ENCODE results near the gene PTPRJ. TPM values are rescaled to one million over a fixed set of nuclear protein-coding genes. Genes with fewer than 3 reads are reported as not detected.
A peak's percentile ranks its signal among the peaks of the same experiment; 100 is the strongest.

PTPRJ gene
- polyA plus RNA-seq, 5 donors, result 11.4 to 16.6 (median 13.4) TPM

DNA sequence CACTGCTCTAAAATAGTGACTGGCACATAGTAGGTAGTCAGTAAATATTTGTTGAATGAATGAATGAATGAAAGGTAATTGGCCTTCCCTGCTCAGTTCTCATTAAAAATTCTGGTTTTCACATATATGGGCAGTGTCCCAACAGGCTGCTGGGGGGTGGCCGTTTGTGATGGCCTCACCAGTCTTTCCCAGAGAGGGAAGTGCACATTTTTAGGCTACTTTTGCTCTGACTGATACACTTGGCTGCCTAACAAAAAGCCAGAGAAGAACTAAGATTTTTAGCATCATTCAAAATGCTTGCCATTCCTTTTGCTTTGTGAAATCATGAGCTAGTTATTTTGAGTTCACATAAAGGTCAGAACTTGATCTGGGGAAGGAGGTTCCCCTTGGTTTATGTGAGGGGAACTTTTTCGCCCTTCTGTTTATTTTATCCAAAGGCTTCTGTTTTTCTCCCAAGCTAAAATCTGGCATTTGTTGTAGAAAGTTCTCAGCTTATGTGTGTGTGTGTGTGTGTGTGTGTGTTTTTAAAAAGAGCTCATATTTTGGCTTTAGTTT lies 83.1 kb downstream of the PTPRJ start:
- peak; percentile 72 to 81 for DNase-seq

DNA sequence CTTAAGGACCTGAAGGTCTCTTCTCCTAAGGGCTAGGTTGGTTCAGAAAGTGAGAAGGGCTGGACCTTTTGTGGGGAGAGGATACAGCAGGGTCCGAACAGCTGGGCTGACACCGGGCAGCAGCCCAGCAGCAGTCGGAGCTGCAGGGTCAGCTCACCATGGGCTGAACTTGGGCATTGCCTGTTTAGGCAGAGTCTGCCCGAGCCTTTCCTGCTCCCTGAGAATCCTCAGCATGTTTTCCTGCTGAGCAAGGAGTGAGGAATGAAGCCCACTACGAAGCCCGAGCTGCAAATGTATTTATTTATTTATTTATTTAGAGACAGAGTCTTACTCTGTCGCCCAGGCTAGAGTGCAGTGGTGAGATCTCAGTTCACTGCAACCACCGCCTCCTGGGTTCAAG lies 83.9 kb downstream of the PTPRJ start:
- DNase-seq, result no peak

DNA sequence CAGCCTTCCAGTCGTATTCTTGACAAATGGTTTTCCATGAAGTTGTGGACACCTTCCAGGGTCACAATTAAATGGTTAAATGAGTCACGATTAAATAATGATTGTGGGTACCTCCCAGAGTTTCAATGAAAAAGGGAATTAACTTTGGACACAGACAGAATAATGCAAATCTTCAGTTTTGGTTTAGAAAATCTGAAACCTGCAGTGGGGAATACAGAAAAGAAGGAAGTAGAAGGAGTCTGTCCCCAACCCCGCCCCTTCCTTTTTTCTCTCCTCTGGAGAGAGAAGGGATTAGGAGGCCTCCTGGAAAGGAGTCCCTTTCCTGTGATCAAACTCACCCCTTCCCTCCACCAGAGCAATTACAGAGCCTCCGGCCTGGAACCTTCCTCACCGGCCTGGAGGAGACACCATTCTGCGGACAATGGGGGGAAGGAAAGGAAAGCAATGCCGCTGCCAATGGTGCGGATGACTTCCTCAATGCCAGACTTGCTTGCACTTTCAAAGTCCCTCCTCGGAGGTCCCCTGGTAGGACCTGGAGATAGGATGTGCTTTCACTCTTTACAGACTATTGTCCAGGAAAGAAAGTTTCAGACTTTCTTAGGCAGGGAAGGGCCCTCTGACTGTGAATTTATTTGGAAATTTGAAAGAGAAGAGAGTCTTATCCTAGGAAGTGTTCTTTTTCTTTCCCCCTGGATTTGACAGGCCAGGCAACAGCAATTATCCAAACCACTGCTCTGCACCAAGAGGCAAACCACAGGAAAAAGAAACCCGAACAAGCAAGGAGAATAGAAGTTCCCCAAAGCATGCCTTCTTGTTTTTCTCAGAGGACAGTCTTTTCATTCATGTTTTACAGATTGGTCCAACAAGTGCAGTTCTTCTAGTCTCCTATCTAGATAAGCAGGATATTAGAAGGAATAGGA lies 86.8 kb downstream of the PTPRJ start:
- DNase-seq, result no peak

DNA sequence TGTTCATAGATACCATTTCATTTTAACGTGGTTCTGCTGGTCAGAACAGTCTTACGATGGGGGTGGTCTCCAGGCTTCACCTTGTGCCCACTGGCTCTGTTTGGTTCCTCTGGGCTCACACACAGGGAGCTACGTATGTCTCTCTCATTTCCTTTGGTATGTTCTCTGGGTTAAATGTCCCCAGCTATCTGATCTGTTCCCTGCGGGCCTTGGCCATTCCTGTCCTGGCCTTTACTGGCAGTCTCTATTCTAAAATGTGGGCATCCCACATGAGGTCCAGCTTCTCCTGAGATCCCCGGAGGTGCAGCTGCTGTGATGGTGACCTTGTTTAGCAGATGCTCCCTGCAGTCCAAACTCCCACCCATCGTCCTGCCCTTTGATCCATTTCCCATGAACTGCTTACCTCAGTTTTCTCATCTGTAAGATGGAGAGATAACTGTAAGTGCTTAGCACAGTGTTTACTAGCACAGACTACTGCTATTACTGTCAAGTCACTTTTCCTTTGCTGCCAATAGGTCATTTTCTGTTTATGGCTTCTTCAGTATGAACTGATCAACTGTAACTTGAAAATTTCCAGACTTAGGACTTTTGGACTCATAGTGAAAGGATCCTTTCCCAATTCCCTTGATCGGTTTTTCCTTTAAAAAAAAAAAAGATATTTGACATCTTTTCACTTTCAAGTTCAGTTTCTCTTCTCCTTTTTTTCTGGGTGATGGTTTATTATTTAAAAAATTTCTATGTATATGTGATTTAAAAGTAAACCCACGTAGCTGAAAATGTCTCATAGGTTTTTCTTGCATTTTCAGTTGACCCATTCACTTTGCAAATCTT lies 92.9 kb downstream of the PTPRJ start:
- no peak for DNase-seq

DNA sequence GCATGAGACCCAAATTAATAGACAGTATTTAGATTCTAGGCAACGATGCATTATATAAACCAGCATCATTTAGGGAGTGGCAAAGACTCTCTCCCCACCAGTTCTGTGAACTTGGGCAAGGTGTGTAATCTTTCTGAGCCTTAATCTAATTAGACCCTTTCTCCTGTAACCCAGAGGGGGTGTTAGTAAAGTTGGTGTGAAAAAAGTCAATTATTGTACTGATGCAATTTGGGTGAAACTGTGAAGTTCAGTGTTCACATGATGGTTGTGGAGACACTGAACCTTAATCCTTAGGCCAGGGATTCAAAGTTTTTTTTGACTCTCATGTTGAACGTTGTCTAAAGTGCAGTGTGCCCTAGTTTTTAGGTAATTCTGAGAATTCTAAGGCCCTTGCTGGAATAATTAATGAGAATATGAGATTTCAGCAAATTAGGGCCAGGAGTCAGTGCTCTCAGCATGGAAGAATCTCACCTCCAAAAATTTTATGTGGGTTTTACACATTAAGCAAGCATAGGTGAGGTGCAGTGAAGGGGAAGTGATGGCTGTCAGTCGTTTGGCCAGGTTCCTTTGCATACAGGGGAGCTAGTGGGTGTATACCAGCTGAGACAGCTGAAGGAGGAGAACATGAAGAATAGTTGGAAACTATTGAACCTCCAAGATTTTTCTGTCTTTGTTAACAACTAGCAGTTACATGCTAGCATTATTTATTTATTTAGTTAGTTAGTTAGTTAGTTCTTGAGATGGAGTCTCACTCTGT lies 94.2 kb downstream of the PTPRJ start:
- DNase-seq, result no peak

DNA sequence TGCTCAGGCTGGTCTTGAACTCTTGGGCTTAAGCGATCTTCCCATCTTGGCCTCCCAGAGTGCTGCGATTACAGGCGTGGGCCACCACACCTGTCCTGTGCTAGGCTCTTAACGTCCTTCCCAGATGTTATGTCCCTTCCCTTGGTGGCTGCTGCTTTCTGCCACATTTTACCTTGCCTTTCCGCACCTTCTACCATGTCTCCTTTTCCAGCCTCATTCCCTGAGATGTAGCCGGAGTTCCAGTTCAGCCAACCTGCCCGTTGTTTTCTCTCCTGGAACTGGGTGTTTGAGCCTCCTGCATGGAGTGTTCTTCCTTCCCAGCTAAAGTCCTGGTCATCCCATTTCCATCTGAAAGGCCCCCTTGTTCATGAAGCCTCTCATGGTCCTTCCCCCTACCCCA lies 95.3 kb downstream of the PTPRJ start:
- no peak for DNase-seq

DNA sequence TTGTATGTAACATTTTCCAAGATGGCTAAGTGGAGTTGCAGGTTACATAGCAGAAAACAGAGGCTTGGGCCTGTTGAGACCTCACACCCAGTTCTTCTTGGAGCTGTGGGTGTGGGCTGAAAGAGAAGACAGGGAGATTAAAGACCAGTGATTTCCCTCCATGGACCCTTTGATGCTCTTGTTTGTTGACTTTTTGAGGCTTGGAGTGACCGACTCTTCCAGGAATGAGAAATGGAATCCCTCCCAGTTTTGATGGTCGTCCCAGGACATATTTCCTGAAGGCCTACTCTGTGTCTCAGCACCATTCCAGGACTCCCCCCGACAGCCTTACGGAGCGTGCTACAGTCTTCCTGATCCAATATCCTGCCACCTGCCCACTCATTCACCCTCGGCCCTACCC lies 96.9 kb downstream of the PTPRJ start:
- DNase-seq, result no peak

DNA sequence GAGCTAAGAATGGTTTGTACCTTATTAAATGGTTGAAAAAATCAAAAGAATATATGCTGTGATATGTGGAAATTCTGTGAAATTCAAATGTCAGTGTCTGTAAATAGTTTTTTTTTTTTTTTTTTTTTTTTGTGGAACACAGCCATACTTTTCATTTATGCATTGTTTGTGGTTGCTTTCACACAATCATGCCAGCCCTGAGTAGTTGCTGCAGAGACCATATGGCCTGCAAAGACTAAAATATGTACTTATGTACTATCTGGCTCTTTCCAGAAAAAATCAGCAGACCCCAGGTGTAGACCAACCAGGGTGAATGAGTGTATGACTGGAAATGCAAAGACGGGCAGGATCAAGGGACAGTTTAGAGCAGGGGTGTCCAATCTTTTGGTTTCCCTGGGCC lies 98.3 kb downstream of the PTPRJ start:
- no peak for DNase-seq

DNA sequence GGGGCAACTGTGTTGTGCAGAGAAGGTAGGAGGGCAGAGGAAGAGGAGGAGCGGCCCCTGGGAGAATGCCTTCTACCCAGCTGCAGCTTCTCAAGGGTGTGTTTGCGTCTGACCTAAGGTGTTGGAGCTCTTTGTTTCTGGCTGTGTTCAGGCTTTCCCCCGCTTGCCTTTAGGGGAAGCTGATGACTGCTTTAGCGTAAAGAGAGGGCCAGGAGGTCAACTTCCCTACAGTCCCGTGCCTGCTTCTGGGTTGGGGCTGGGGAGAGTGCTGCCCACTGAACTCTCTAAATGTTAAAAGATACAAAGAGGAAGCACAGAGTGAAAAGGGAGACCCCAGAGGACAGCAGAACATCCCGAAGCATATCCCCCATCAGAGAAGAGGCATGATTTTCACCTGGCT lies 99.2 kb downstream of the PTPRJ start:
- no peak for DNase-seq

DNA sequence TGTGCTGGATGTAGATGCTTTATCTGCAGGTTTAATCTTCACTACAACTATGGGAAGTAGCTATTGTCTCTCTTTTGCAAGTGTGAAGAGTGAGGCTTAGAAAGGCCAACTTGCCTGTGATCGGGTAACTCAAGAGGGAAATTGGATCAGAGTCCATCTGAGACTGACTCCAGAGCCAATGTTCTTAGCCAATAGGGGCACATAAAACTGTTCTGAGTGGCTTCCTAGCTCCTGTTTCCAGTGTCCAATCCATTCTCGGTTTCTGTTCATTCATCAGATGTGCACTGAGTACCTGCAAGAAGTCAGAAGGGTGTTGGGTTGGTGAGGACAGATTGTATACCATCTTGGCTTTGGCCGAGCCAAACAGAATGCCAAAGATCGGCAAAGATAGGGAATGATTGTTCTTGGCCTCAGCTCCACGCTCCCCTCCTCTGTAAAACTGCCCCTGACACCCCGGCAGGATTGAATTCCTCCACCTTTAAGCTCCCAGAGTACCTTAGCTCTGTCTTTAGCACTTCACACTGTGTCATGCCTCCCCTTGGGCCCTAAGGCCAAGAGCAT lies 100.0 kb downstream of the PTPRJ start:
- no peak for DNase-seq

DNA sequence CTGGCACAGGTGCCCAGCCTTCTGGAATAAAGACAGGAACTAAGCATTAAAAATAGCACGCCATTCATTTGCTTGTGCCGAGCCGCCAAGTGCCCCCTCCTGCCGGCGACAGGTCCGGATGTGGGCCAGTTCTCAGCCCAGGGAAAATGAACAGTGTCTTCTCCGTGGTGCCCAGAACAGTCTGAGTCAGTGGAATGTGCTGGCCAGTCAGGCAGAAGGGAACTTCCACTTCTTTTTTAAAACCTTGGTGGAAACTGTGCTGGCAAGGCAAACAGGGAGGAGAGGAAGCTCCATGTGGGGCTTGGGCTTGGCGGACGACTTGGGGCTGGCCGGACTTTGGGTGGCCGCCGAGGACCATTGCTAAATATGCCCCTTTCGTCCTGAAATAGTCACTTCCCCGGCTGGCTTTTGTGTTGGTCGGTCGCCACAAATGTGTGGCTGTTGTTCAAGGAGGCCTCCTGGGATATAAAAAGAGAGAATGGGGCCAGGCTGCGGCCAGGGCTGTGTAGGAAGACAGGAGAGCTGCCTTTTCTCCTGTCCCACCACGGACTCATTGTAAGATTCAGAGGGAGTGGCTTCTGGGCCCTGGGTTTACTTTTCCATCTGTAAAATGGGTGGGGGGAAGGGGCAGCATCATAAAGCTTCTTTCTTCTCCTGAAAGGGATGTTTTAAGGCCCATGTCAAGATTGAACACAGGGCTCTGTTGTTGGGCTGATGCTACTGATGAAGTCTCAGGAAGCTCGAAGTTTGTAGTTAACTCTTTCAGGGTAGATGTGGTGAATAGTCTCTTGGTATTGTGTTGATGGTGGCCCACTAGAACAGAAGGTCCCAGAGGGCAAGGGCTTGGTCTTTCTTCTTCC lies 101.0 kb downstream of the PTPRJ start:
- no peak for DNase-seq

DNA sequence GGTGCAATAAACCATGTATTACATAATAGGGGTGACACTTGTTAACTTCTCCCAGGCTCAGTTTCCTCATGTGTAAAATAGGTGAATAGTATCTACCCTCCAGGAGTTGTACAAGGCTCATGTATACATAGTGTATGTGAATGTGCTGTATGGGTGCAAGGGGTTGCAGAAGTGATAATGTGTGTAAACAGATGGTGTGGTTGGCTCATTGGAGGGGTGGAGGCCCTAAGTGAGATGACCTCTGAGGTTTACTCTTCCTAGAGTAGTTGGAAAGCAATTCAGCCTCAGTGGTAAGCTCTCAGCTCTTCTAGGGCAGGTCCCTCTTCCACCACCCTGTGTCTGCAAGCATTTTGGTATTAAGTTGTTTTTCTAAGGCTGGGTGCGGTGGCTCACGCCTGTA lies 102.4 kb downstream of the PTPRJ start:
- no peak for DNase-seq

DNA sequence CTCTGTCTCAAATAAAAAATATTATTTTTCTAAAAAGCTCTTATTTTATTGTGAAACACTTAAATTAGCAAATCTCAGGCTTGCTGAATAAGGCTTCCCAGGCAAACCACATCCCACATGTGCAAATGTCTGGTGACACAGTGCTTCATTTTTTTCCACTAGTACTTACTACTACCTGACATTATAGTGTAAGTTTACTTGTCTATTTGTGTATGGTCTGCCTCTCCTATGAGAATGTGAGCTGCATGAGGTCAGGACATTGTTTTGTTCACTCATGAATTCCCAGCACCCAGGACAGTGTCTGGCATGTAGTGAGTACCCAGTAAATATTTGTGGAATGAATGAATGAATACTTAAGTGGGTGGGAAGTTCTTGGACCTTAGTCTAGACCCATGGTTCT lies 103.1 kb downstream of the PTPRJ start:
- DNase-seq, result no peak

DNA sequence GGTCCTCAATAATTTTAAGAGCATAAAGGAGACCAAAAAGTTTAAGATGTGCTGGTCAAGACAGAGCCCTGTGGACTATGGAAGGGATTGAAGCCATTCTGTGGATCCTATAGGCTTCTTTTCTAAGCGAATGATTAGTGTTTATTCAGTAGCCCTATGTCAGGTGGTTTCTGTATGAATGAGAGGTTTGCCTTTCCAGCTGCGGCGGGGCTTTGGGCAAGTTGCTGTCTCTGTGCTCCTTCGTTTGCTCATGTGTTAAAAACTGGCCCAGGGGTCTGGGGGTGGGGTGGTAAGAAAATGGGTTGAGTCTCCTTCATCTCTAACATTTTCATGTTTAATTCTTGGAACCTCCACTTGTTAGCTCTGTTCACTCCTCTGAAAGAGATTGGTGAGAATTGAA lies 105.3 kb downstream of the PTPRJ start:
- no peak for DNase-seq

DNA sequence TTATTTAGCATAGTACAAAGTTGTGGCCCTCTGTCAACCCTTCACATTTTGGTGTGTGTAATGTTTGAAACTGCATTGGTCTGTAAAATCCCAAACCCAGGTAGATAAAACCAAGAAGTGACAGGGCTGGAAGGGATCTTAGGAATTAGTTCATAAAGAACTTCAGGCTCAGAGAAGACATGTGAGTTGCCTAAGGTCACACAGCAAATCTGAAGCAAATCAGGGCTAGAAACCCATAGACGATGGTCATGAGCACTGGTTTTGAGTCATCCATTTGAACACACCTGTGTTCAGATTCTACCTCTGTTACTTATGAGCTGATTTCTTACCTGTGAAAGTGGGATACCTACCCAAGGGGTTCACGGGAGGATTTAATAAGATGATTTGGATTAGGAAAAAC lies 107.1 kb downstream of the PTPRJ start:
- DNase-seq, result no peak

DNA sequence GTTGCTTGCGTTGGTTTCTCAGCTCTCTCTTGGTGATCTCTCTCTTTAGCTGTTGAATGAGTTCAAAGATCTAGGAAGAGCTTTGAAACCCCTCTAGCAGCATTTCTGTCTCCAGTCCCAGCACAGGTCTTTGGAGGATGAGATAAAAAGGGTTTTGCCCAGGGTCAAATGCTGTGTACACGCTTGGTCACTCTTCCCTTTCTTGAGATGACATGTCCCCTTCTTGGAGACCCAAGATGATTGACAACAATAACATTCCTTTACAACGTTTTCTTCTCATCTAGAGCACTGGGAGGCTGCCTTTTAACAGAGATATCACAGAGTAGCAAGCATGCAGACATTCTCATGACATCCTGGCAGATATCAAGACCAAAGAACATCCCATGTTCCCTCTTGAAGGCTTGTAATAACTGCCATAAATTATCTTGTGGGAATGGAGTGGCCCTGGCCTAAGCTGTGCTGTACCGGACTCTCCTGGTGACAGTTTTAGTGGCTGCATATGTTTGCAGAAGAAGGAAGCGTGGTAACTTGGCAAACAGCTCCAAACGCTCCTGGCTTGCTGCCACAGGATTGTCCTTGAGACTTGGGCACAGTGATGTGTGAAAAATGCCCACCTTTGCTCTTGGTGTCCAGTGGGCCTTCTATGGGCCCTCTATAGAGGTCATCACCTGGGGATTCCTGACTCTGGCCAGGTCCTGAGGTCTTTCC lies 107.8 kb downstream of the PTPRJ start:
- DNase-seq, result no peak

DNA sequence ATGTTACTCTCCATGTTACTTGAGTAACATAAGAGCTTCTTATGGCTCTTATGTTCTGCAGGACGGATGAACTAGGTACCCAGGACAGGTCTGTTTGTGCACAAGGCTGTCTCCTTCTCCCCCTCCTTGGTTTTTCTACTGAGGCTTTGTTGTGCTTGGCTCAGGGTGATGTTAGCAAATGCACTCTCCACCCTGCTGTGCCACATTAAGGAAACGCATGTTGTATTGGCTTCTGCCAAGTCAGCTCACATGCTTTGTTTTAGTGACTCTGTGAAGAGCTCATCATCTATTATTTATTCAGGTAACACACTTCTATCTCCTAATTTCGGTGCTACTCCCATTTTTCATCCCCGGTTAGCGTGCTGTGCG lies 108.3 kb downstream of the PTPRJ start:
- no peak for DNase-seq

DNA sequence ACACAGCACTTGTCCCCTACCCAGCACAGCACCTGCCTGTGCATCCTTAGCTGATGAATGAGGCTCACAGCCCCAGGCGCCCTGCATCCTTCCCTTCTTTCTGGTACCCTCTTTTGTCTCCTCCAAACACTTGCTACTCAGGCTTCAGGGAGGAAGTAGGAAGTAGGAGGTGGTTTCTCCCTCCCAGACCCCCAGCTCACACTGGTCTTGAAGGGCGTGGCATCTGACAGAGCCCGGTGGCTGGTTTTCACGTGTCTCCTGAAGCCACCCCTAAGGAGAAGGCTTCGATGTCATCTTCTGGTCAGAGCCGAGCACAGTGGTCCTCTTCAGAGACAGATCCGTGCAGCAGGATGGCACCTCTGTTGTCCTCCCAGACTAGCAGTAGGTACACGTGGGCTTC lies 109.8 kb downstream of the PTPRJ start:
- DNase-seq, result no peak

DNA sequence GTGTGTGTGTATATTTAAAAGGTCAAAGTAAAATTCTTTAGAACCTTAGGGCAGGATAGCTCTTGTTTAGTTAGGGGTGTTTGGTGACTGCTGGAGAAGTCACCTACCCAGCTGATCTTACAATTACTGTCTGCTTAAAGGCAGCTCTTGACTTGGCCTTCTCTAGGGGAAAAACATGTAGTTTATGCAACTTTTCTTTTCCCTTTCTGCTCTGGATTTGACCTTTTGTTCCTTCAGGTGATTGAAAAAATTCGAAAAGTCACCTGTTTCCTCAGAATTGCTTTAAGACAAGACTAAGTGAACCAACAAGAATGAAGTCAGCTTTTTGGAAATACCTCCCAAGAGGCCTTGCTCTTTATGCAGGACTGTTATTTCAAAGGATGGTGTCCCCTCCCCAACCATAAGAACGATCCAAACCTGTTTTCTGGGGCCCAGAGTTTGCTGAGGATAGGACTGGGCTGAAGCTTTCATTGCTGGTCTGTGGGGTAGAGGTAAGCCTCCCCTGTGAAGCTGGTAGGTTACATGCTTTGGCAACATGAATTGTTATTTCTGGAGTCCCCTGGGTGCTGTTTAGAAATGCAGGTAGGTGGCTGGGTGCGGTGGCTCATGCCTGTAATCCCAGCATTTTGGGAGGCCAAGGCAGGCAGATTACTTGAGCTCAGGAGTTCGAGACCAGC lies 111.2 kb downstream of the PTPRJ start:
- no peak for DNase-seq
